Mucosa of stomach (tissue), 1 donor: ENCODE data around the gene NAPA.

ENCODE experiments used
- H3K27me3 ChIP-seq: one replicate; pipeline ENCODE4 v1.7.0; 2013; ENCODE audit warnings: mild to moderate bottlenecking, low read length; ENCODE audit not compliant: control insufficient read depth, insufficient read depth
- H3K36me3 ChIP-seq: one replicate; pipeline ENCODE4 v1.7.0; 2013; ENCODE audit warnings: low read length; ENCODE audit not compliant: control insufficient read depth, insufficient read depth
- H3K4me1 ChIP-seq: one replicate; pipeline ENCODE4 v1.7.0; 2013; ENCODE audit warnings: mild to moderate bottlenecking, low read length; ENCODE audit not compliant: control insufficient read depth, insufficient read depth
- H3K4me3 ChIP-seq: one replicate; pipeline ENCODE4 v1.7.0; 2013; ENCODE audit warnings: low read length
- H3K9ac ChIP-seq: one replicate; pipeline ENCODE4 v1.7.0; 2013; ENCODE audit warnings: mild to moderate bottlenecking, low read length, moderate library complexity
- H3K9me3 ChIP-seq: one replicate; pipeline ENCODE4 v1.7.0; 2013; ENCODE audit warnings: mild to moderate bottlenecking, low read length, moderate library complexity; ENCODE audit not compliant: control insufficient read depth
- donor health status: Pancreatic carcinoma.

The NAPA gene

DNA sequence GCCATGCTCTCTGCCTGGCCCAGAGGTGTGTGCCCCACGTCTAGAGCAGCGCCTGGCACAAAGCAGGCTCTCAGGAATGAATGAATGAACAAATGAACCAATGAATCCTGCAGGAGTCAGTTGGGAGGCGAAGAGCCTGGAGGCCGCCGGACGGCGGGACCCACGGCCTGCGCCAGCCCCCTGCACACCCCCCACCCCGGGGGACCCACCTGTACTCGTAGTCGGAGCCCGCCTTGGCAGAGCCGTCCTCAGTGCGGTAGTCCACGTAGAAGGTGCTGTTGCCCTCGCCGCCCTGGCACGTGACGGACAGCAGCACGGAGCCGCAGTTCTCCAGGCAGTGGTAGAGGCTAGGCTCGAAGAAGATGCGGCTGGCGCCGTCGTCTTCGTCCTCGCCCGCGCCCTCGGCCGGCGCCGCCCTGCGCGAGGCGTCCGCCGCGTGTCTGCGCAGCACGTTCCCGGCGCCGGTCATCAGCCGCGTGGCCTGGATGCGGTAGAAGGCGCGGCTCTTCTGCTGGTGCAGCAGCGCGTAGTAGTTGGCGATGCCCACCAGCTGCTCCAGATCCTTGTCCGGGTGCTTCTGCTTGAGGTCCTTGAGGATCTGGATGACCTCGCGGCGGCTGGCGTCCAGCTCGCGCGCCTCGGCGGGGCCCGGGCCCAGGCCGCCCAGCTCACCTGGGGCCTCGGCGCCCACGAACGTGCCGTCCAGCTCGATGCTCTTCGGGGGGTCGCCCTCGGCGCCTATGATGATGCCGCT lies 58.0 kb downstream of the NAPA start:
- Histone ChIP-seq H3K27me3 (peaks cover 48% of the 10 kb centered on the region), H3K4me3 (no peak overlapping the region), H3K9me3 (no peaks in the 10 kb centered on the region)

DNA sequence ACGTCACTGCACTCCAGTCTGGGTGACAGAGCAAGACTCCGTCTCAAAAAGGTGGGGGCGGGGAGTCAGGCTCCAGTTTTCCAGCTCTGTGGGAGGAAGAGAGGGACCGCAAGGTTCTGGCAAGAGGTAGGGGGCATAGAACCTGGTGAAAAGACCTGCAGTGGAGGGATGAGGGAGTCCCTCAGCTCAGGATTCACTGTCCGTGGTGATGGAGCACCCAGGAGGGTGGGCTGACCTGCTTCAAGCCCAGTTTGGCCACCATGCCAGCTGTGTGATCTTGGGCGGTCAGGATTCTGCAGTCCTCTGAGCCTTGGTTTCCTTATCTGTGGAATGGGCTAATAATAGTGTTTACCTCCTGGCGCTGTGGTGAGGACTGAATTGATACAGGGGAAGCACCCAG lies 64.4 kb downstream of the NAPA start:
- Histone ChIP-seq H3K27me3 (peaks cover 47% of the 10 kb centered on the region), H3K4me1 (peaks cover 10% of the 10 kb centered on the region)

More for the DNA sequence above, 58.0 kb downstream of the NAPA start:
- Histone ChIP-seq H3K36me3 (no peaks in the 10 kb centered on the region), H3K4me1 (no peaks in the 10 kb centered on the region), H3K9ac (no peak overlapping the region)

GRCh38 chr19:47448360-47448727 lies 66.5 kb downstream of the NAPA start:
- peaks cover 64% of the 10 kb centered on the region for H3K27me3 ChIP-seq

More for the DNA sequence above, 64.4 kb downstream of the NAPA start:
- H3K9ac ChIP-seq = no peak overlapping the region
- no peaks in the 10 kb centered on the region for H3K9me3 ChIP-seq
- H3K4me3 ChIP-seq = no peak overlapping the region
- no peaks in the 10 kb centered on the region for H3K36me3 ChIP-seq

DNA sequence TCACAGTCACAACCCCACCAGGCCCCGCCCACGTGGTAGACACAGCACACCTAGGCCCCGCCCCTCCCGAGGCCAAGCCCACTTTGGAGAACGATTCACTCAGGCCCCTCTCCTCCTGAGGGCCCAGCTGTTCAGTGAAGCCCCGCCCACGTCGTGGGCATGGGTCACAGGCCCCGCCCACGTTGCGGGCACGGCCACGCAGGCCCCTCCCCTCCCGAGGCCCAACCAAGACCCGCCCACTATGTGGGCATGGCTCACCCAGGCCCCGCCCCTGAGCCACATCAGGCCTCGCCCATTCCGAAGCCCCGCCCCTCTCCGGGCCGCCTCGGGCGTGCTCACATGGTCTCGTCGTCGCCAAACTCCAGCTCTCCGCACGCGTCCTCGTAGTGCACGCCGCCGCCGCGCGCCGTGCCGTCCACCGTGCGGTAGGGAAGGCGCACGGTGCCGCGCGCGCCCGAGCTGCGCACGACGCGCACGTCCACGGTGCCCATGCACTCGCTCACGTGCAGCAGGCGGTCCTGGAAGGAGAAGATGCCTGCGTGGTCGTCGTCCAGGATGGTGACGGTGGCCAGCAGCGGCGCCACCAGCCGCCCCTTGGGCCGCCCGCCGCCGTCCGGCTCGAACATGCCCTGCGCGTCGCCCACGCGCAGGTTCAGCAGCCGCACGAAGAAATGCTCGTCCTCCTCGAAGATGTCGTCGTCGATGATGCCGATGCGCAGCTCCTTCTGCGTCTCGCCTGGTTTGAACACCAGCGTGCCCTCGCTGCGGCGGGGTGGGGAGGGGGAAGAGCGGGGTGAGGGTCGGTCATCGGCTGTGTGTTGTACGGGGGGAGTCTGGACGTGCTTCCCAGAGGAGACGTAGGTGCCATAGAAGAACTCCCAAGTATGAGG lies 67.1 kb downstream of the NAPA start:
- H3K9ac ChIP-seq = no peak overlapping the region
- H3K27me3 ChIP-seq = peaks cover 68% of the 10 kb centered on the region
- H3K4me3 ChIP-seq = no peak overlapping the region
- H3K4me1 ChIP-seq = peaks cover 10% of the 10 kb centered on the region
- H3K9me3 ChIP-seq = no peaks in the 10 kb centered on the region
- H3K36me3 ChIP-seq = no peaks in the 10 kb centered on the region

More at GRCh38 chr19:47448360-47448727, 66.5 kb downstream of the NAPA start:
- Histone ChIP-seq H3K36me3 (no peaks in the 10 kb centered on the region), H3K9ac (no peak overlapping the region), H3K4me1 (peaks cover 10% of the 10 kb centered on the region), H3K4me3 (no peak overlapping the region), H3K9me3 (no peaks in the 10 kb centered on the region)

GRCh38 chr19:47446534-47447469 lies 68.1 kb downstream of the NAPA start:
- Histone ChIP-seq H3K4me3 (no peak overlapping the region), H3K9me3 (no peaks in the 10 kb centered on the region), H3K9ac (no peak overlapping the region), H3K27me3 (peaks cover 68% of the 10 kb centered on the region), H3K4me1 (peaks cover 10% of the 10 kb centered on the region), H3K36me3 (no peaks in the 10 kb centered on the region)

- no peaks in the 10 kb centered on the region for H3K36me3 ChIP-seq
- peaks cover 10% of the 10 kb centered on the region for H3K4me1 ChIP-seq
- peak overlapping the region; percentile 41 for H3K9ac ChIP-seq
- H3K27me3 ChIP-seq = peaks cover 68% of the 10 kb centered on the region
- H3K4me3 ChIP-seq = no peak overlapping the region
- no peaks in the 10 kb centered on the region for H3K9me3 ChIP-seq
These were observed 68.9 kb downstream of the NAPA start for GRCh38 chr19:47445937-47446402.

DNA sequence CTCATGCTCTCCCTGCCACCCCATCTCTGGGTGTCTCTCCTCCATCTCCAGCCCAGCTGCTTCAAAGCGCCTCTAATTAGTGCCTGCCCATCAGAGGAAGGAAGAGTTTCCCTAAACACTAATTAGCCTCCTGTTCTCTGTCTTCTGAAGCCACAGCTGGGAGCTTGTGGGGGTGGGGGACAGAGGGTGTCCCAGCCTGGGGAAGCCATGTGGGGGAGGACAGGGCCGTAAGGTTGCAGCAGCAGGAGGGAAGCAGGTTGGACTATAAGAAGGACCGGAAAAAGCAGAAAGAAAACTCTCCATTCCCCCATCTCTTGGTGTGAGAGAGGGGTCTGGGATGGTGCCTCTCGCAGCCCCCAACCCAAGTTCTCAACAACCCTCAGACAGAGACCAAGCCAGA lies 69.3 kb downstream of the NAPA start:
- no peaks in the 10 kb centered on the region for H3K36me3 ChIP-seq
- H3K9me3 ChIP-seq = no peaks in the 10 kb centered on the region
- peak overlapping the region; percentile 41 for H3K9ac ChIP-seq
- H3K4me3 ChIP-seq = no peak overlapping the region
- peaks cover 10% of the 10 kb centered on the region for H3K4me1 ChIP-seq
- H3K27me3 ChIP-seq = peaks cover 68% of the 10 kb centered on the region

GRCh38 chr19:47444388-47444821 lies 70.5 kb downstream of the NAPA start:
- H3K27me3 ChIP-seq = peaks cover 61% of the 10 kb centered on the region
- no peaks in the 10 kb centered on the region for H3K9me3 ChIP-seq
- no peaks in the 10 kb centered on the region for H3K36me3 ChIP-seq
- H3K4me1 ChIP-seq = peaks cover 10% of the 10 kb centered on the region
- H3K9ac ChIP-seq = no peak overlapping the region
- no peak overlapping the region for H3K4me3 ChIP-seq

- Histone ChIP-seq H3K4me1 (peaks cover 10% of the 10 kb centered on the region), H3K4me3 (no peak overlapping the region), H3K27me3 (peaks cover 53% of the 10 kb centered on the region)
These were observed 71.5 kb downstream of the NAPA start for GRCh38 chr19:47443331-47443730.

GRCh38 chr19:47438793-47439220 lies 76.1 kb downstream of the NAPA start:
- H3K27me3 ChIP-seq = peaks cover 21% of the 10 kb centered on the region
- no peak overlapping the region for H3K4me3 ChIP-seq
- no peaks in the 10 kb centered on the region for H3K36me3 ChIP-seq
- H3K4me1 ChIP-seq = no peaks in the 10 kb centered on the region
- H3K9ac ChIP-seq = no peak overlapping the region
- no peaks in the 10 kb centered on the region for H3K9me3 ChIP-seq

More at GRCh38 chr19:47443331-47443730, 71.5 kb downstream of the NAPA start:
- H3K36me3 ChIP-seq = no peaks in the 10 kb centered on the region
- no peaks in the 10 kb centered on the region for H3K9me3 ChIP-seq
- no peak overlapping the region for H3K9ac ChIP-seq
